ENCODE measurements around the gene ZCCHC24. TPM values are rescaled to one million over a fixed set of nuclear protein-coding genes. Genes with fewer than 3 reads are reported as not detected.

The ZCCHC24 gene
- total RNA-seq, 1 donor from 2014 or later, result 180 TPM

- Histone ChIP-seq H3K36me3 (no peaks in the 10 kb centered on the region), H3K9me3 (no peaks in the 10 kb centered on the region), H3K4me1 (no peaks in the 10 kb centered on the region), H3K27ac (no peak overlapping the region), H3K4me3 (no peak overlapping the region), H3K27me3 (no peaks in the 10 kb centered on the region)
- intact Hi-C loops (cut with DNase I), result no loop called here
- TF ChIP-seq CTCF (IDR thresholded peaks at IDR 0.05), result no peak
- no peak for DNase-seq (ENCODE audit: low spot score in 2 of 2)
Observed at GRCh38 chr10:79360499-79361342, 84.7 kb downstream of the ZCCHC24 start.

- Histone ChIP-seq H3K4me3 (no peak overlapping the region), H3K9me3 (no peaks in the 10 kb centered on the region), H3K27me3 (no peaks in the 10 kb centered on the region), H3K4me1 (no peaks in the 10 kb centered on the region), H3K36me3 (no peaks in the 10 kb centered on the region), H3K27ac (no peak overlapping the region)
- no peak for TF ChIP-seq CTCF (IDR thresholded peaks at IDR 0.05)
- DNase-seq (ENCODE audit: low spot score in 2 of 2), result no peak
- intact Hi-C loops (cut with DNase I), result no loop called here
Observed at GRCh38 chr10:79359816-79360498, 85.5 kb downstream of the ZCCHC24 start.

- no peak for DNase-seq (ENCODE audit: low spot score in 2 of 2)
- Histone ChIP-seq H3K9me3 (no peaks in the 10 kb centered on the region), H3K27me3 (no peaks in the 10 kb centered on the region), H3K4me1 (no peaks in the 10 kb centered on the region), H3K27ac (no peak overlapping the region), H3K4me3 (no peak overlapping the region), H3K36me3 (peaks cover 0 to 9% of the 10 kb centered on the region in 2 donors)
- TF ChIP-seq CTCF (IDR thresholded peaks at IDR 0.05), result no peak
- intact Hi-C loops (cut with DNase I), result no loop called here
Observed at GRCh38 chr10:79358811-79359210, 86.6 kb downstream of the ZCCHC24 start.

GRCh38 chr10:79357180-79357579, 88.2 kb downstream of the ZCCHC24 start:
- H3K27me3 ChIP-seq, result no peaks in the 10 kb centered on the region
- H3K9me3 ChIP-seq, result no peaks in the 10 kb centered on the region
- TF ChIP-seq CTCF (IDR thresholded peaks at IDR 0.05), result no peak
- no peak for DNase-seq (ENCODE audit: low spot score in 2 of 2)
- H3K4me3 ChIP-seq, result no peak overlapping the region
- no peaks in the 10 kb centered on the region for H3K4me1 ChIP-seq
- peaks cover 9 to 25% of the 10 kb centered on the region in 2 donors for H3K36me3 ChIP-seq
- intact Hi-C loops (cut with DNase I), result no loop called here
- no peak overlapping the region for H3K27ac ChIP-seq

- no peaks in the 10 kb centered on the region for H3K27me3 ChIP-seq
- no peak overlapping the region for H3K27ac ChIP-seq
- H3K9me3 ChIP-seq, result no peaks in the 10 kb centered on the region
- DNase-seq (ENCODE audit: low spot score in 2 of 2), result no peak
- TF ChIP-seq CTCF (IDR thresholded peaks at IDR 0.05), result no peak
- H3K4me1 ChIP-seq, result no peaks in the 10 kb centered on the region
- intact Hi-C loops (cut with DNase I), result no loop called here
- no peak overlapping the region for H3K4me3 ChIP-seq
- H3K36me3 ChIP-seq, result peaks cover 18 to 36% of the 10 kb centered on the region in 2 donors
Observed at GRCh38 chr10:79356104-79356503, 89.3 kb downstream of the ZCCHC24 start.

Measured in ascending aorta (tissue), 2 donors.